Fibroblast of the aortic adventitia (primary cell): ENCODE results near the gene DISC1. TPM values are rescaled to one million over a fixed set of nuclear protein-coding genes. Genes with fewer than 3 reads are reported as not detected.
A peak's percentile ranks its signal among the peaks of the same experiment; 100 is the strongest.
"Not testable (repeated sequence)": the region's sequence is repeated elsewhere in the genome, so short reads cannot be mapped to it uniquely, and the experiment has no call there.

ENCODE experiments used
- DNase-seq: peaks from one replicate; pipeline ENCODE4 v3.0.0-alpha.2; 2010; ENCODE audit warnings: low read depth
- H3K4me3 ChIP-seq: 2 replicates; pipeline ENCODE4 v1.5.1; 2011; ENCODE audit warnings: low read depth, mild to moderate bottlenecking, control low read depth, low read length, moderate library complexity
- total RNA-seq: library from RNA; depleted of rRNA; stranded (reverse); fragments of >200 nt; gene quantifications from 2 replicates; pipeline ENCODE4 v1.2.3, GENCODE V29; 2012; ENCODE audit warnings: low replicate concordance
- TF ChIP-seq, protein P1 (sequence below): IDR thresholded peaks from 2 replicates; pipeline ENCODE4 v1.5.1; 2011; ENCODE audit warnings: mild to moderate bottlenecking, low read length, control low read depth, inconsistent platforms; ENCODE audit not compliant: insufficient read depth

Gene DISC1
- total RNA-seq, 1 donor: 4.7 TPM

GRCh38 chr1:231938711-231939110 lies 312.1 kb downstream of the DISC1 start:
- no peak overlapping the region for H3K4me3 ChIP-seq
- TF ChIP-seq, protein P1, sequence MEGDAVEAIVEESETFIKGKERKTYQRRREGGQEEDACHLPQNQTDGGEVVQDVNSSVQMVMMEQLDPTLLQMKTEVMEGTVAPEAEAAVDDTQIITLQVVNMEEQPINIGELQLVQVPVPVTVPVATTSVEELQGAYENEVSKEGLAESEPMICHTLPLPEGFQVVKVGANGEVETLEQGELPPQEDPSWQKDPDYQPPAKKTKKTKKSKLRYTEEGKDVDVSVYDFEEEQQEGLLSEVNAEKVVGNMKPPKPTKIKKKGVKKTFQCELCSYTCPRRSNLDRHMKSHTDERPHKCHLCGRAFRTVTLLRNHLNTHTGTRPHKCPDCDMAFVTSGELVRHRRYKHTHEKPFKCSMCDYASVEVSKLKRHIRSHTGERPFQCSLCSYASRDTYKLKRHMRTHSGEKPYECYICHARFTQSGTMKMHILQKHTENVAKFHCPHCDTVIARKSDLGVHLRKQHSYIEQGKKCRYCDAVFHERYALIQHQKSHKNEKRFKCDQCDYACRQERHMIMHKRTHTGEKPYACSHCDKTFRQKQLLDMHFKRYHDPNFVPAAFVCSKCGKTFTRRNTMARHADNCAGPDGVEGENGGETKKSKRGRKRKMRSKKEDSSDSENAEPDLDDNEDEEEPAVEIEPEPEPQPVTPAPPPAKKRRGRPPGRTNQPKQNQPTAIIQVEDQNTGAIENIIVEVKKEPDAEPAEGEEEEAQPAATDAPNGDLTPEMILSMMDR: no peak
- peak; percentile 66 for DNase-seq

DNA sequence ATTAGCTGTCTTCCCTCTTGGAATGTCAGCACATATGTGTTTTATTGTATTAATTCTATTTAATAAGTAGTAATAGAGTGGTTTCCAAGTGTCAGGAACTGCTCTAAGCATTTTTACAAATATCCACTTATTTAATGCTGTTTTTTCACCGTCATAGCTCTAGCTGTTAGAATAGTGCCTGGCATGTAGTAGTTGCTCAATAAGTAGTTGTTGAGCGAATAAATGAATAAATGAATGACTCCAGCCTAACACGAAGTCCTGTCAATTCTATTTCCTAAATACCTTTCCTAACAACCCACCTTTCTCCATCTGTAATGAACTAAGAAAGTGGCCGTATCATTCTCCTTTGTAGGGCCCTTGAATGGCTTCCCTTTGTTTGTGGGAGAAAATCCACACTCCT lies 312.5 kb downstream of the DISC1 start:
- DNase-seq: no peak
- TF ChIP-seq, protein P1: no peak
- H3K4me3 ChIP-seq: no peak overlapping the region

- no peak overlapping the region for H3K4me3 ChIP-seq
- no peak for DNase-seq
- TF ChIP-seq, protein P1: no peak
These were observed 313.5 kb downstream of the DISC1 start for GRCh38 chr1:231940116-231940515.

- no peak for DNase-seq
- no peak overlapping the region for H3K4me3 ChIP-seq
- TF ChIP-seq, protein P1: no peak
These were observed 314.1 kb downstream of the DISC1 start for GRCh38 chr1:231940701-231941100.

DNA sequence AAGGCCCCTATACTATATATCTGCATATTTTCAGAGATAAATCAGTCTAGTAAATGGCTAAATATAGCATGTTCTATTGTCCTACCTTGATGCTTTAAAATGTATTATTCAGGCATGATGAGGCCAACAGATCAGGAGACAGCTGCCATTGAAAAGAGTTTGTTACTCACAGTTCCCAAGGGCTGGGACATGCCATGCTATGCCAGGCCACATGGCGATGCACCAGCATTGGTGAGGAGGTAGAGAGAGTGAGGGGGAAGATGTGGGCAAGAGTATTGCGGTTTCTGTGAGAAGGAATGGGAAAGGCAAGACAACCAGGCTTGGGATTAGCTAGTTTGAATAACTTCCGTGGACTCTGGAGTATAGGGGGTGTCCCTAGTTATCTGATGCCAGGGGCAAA lies 316.5 kb downstream of the DISC1 start:
- H3K4me3 ChIP-seq: no peak overlapping the region
- TF ChIP-seq, protein P1: no peak

DNA sequence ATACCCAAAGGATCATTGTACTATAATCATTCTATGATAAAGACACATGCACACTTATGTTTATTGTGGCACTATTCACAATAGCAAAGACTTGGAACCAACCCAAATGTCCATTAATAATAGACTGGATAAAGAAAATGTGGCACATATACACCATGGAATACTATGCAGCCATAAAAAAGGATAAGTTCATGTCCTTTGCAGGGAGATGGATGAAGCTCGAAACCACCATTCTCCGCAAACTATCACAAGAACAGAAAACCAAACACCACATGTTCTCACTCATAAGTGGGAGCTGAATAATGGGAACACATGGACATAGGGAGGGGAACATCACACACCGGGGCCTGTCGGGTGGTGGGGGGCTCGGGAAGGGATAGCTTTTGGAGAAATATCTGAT lies 321.5 kb downstream of the DISC1 start:
- DNase-seq: not testable (repeated sequence)

More for the DNA sequence above, 316.5 kb downstream of the DISC1 start:
- no peak for DNase-seq

DNA sequence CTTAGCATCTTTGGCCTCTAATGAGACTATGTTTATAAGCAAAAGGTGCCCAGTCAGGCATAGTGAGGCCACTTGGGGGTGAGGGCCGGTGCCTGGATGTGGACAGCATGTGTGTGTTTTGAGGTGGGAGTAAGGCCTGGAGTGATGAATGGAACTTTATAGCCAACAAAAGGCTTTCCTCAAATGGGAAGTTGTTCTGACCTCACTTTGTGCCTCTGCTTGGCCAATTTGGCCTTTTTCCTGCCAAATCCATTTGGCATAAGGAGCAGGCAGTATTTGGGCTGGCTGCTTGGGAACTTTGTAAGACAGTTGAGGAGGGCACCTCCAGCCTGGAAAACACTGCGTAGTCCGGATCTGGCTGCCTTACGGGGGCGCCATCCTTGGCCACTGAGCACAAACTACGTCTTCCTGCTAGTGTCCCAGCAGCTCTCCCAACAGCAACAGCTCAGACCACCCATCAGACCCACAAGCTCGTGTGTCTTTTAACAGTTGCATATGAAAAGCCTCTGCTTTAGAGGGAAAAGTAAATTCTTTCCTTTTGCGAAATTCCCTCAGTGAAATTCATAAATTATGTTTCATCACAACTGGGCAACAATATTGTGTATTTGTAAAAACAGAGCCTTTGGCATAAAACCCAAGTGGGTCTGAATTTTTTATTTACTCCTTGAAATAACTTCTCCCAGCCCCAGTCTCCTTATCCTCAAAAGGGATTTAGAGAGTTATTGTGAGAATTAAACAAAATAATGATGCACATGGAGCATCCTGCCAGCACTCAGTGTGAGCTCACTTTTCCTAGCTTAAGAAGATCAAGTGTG lies 322.9 kb downstream of the DISC1 start:
- H3K4me3 ChIP-seq: no peak overlapping the region
- TF ChIP-seq, protein P1: no peak
- DNase-seq: peak; percentile 79

More for the DNA sequence above, 321.5 kb downstream of the DISC1 start:
- H3K4me3 ChIP-seq: not testable (repeated sequence)
